LNCaP clone FGC (cell line): ENCODE measurements around the gene TMEM132D.

Experiments used
- DNase-seq: peaks from one replicate; pipeline ENCODE4 v3.0.0-alpha.2; 2011; ENCODE audit warnings: low read depth
- H3K4me3 ChIP-seq: 2 replicates; pipeline ENCODE4 v1.5.1; 2011; ENCODE audit warnings: mild to moderate bottlenecking, low read depth, low read length, control low read depth
- TF ChIP-seq, protein P1 (sequence below): IDR thresholded peaks from 2 replicates; pipeline ENCODE4 v1.5.1; 2012; ENCODE audit warnings: mild to moderate bottlenecking; ENCODE audit not compliant: control insufficient read depth, insufficient read depth; ENCODE audit errors: extremely low read depth

The TMEM132D gene

GRCh38 chr12:129753586-129753985 is 150.2 kb downstream of the TMEM132D start:
- TF ChIP-seq, protein P1, sequence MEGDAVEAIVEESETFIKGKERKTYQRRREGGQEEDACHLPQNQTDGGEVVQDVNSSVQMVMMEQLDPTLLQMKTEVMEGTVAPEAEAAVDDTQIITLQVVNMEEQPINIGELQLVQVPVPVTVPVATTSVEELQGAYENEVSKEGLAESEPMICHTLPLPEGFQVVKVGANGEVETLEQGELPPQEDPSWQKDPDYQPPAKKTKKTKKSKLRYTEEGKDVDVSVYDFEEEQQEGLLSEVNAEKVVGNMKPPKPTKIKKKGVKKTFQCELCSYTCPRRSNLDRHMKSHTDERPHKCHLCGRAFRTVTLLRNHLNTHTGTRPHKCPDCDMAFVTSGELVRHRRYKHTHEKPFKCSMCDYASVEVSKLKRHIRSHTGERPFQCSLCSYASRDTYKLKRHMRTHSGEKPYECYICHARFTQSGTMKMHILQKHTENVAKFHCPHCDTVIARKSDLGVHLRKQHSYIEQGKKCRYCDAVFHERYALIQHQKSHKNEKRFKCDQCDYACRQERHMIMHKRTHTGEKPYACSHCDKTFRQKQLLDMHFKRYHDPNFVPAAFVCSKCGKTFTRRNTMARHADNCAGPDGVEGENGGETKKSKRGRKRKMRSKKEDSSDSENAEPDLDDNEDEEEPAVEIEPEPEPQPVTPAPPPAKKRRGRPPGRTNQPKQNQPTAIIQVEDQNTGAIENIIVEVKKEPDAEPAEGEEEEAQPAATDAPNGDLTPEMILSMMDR: no peak
- H3K4me3 ChIP-seq: no peak overlapping the region
- no peak for DNase-seq

- no peak for DNase-seq
- no peak overlapping the region for H3K4me3 ChIP-seq
- TF ChIP-seq, protein P1: no peak
Measured at GRCh38 chr12:129750421-129750820, 153.4 kb downstream of the TMEM132D start.

DNA sequence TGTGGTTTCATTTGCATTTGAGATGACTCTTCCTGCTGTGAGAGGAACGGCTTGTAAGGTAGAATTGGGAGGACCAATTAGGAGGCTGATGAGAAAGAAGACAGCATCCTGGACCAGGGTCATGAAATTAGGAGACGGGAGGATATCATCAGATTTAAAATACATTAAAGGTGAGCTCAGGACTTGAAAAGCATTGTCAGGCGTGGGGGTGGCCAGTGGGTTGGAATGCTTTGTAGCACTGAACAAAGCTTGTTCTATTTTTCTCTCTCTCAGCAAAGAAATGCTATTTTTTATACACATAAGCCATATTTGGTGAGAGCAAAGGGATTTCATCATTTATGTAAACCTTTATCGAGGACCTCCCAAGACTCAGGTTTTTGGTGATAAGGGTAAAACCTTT is 157.5 kb downstream of the TMEM132D start:
- TF ChIP-seq, protein P1: no peak
- no peak for DNase-seq
- no peak overlapping the region for H3K4me3 ChIP-seq

DNA sequence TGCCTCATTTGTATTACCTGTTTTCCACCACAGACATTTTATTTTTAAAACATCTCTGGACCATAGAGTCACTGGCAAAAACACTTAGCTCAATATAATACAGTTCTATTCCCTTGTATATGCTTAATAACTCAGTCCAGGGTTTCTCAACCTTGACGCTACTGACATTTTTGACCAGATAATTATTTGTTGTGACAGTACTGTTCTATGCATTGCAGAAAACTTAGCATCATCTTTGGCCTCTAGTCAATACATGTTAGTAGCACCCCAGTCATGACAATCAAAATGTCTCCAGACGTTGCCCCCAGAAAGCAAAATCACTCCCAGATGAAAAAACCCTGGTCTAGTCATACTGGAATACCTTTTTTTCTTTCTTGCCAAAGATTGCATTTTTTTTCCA is 174.7 kb downstream of the TMEM132D start:
- TF ChIP-seq, protein P1: no peak
- no peak overlapping the region for H3K4me3 ChIP-seq
- DNase-seq: no peak

GRCh38 chr12:129727100-129727499 is 176.7 kb downstream of the TMEM132D start:
- no peak for DNase-seq
- TF ChIP-seq, protein P1: no peak
- H3K4me3 ChIP-seq: no peak overlapping the region

- TF ChIP-seq, protein P1: no peak
- no peak overlapping the region for H3K4me3 ChIP-seq
Measured at GRCh38 chr12:129723260-129723659, 180.6 kb downstream of the TMEM132D start.

DNA sequence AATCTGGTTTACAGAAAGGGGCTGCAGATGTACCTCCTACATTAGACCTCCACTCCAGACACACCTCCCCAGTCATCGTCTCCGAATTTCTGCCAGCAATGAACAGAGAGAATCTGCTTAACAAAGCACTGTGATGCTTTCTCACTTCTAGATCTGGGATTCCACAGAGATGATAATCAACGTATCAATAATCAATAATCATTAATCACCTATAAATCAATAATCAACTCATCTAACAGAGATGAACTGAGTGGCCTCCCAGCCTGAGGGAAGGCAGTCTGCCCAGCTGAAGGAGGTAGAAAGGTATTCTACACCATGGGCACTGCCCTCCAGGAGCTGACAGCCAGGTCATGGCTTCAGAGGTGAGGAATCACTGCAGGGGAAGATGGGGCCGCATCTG is 183.2 kb downstream of the TMEM132D start:
- TF ChIP-seq, protein P1: no peak

More at GRCh38 chr12:129723260-129723659, 180.6 kb downstream of the TMEM132D start:
- no peak for DNase-seq

More for the DNA sequence above, 183.2 kb downstream of the TMEM132D start:
- DNase-seq: no peak
- H3K4me3 ChIP-seq: no peak overlapping the region
